Duodenal mucosa (tissue), 2 donors: Measurements from ENCODE around the gene FRRS1.
A peak's percentile ranks its signal among the peaks of the same experiment; 100 is the strongest.
"Not testable (repeated sequence)": the region's sequence is repeated elsewhere in the genome, so short reads cannot be mapped to it uniquely, and the experiment has no call there.

ENCODE experiments used
- H3K27ac ChIP-seq: one replicate; pipeline ENCODE4 v1.7.0; 2013; ENCODE audit warnings: low read depth, low read length
- H3K27me3 ChIP-seq, 2 donors: one replicate each; pipeline ENCODE4 v1.7.0; 2013; ENCODE audit warnings: low read length in 2 of 2, control low read depth in 1 of 2; ENCODE audit not compliant: insufficient read depth in 2 of 2, control insufficient read depth in 1 of 2
- H3K36me3 ChIP-seq, 2 donors: one replicate each; pipeline ENCODE4 v1.7.0; 2013; ENCODE audit warnings: low read length in 2 of 2, control low read depth in 1 of 2; ENCODE audit not compliant: insufficient read depth in 2 of 2, control insufficient read depth in 1 of 2
- H3K4me1 ChIP-seq, 2 donors: one replicate each; pipeline ENCODE4 v1.7.0; 2013; ENCODE audit warnings: low read length in 2 of 2, control low read depth in 1 of 2; ENCODE audit not compliant: insufficient read depth in 2 of 2, control insufficient read depth in 1 of 2
- H3K4me3 ChIP-seq, 2 donors: one replicate each; pipeline ENCODE4 v1.7.0; 2013; ENCODE audit warnings: low read length in 2 of 2, low read depth in 1 of 2
- H3K9ac ChIP-seq, 2 donors: one replicate each; pipeline ENCODE4 v1.7.0; 2013; ENCODE audit warnings: low read length in 2 of 2, low read depth in 1 of 2
- H3K9me3 ChIP-seq, 2 donors: one replicate each; pipeline ENCODE4 v1.7.0; 2013; ENCODE audit warnings: low read length in 2 of 2, control low read depth in 1 of 2; ENCODE audit not compliant: control insufficient read depth in 1 of 2

FRRS1 gene

DNA sequence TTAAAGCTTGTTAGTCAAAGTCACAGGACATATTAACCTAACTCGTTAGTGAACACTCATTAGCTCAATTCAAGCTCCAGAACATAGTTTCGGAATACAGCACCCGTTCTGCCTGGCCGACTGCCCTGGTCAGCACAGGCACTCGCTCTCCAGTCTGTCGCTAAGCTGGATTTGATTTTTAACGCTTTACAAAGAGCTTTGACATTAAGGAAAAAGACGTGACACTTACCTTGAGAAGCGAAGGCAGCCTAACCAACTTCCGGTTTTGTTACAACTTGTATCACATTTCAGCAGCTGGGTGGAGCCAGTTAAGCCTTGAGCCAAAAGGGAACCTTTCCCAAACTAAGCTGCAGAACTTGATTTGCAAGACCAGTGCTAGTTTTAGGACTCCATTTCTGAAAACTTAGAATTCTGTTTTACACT, at the start of gene FRRS1:
TSS of gene FRRS1 (minus strand) at position 258 of the 423 bp plus-strand sequence. CDS start 17,867 bp downstream, outside the sequence.
- Histone ChIP-seq H3K27me3 (no peaks in the 10 kb centered on the region), H3K36me3 (no peaks in the 10 kb centered on the region), H3K27ac (peak within 1 kb of the TSS; percentile 60), H3K4me3 (peak within 1 kb of the TSS; percentile 93 to 99), H3K9me3 (no peaks in the 10 kb centered on the region), H3K9ac (peak within 1 kb of the TSS; percentile 94 to 97), H3K4me1 (peaks cover 0 to 7% of the 10 kb centered on the region in 2 donors)

- Histone ChIP-seq H3K9ac (no peak overlapping the region), H3K4me1 (no peaks in the 10 kb centered on the region), H3K36me3 (no peaks in the 10 kb centered on the region), H3K9me3 (no peaks in the 10 kb centered on the region), H3K4me3 (no peak overlapping the region), H3K27me3 (no peaks in the 10 kb centered on the region), H3K27ac (no peak overlapping the region)
Measured at GRCh38 chr1:99814373-99814900, 48.0 kb upstream of the FRRS1 start.

GRCh38 chr1:99811747-99812146, 45.3 kb upstream of the FRRS1 start:
- no peak overlapping the region for H3K27ac ChIP-seq
- H3K9me3 ChIP-seq, result no peaks in the 10 kb centered on the region
- H3K4me1 ChIP-seq, result peaks cover 0 to 3% of the 10 kb centered on the region in 2 donors
- H3K4me3 ChIP-seq, result no peak overlapping the region
- H3K27me3 ChIP-seq, result no peaks in the 10 kb centered on the region
- H3K36me3 ChIP-seq, result no peaks in the 10 kb centered on the region
- no peak overlapping the region for H3K9ac ChIP-seq

DNA sequence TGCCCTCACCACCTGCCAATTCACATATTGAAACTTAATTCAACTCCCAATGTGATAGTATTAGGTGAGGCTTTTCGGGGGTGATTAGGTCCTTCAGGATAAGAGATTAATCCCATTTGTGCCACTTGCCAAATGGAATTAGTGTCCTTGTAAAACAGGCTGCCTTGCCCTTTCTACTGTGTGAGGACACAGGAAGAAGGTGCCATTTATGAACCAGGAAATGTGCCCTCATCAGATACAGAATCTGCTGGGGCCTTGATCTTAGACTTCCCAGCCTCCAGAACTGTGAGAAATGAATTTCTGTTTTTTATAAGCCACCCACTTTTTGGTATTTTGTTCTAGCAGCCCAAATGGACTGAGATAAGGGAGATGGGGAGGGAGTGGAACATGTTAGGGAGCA, 44.6 kb upstream of the FRRS1 start:
- H3K36me3 ChIP-seq, result no peaks in the 10 kb centered on the region
- H3K27me3 ChIP-seq, result no peaks in the 10 kb centered on the region
- H3K27ac ChIP-seq, result no peak overlapping the region
- no peak overlapping the region for H3K9ac ChIP-seq
- no peak overlapping the region for H3K4me3 ChIP-seq
- H3K4me1 ChIP-seq, result peaks cover 0 to 3% of the 10 kb centered on the region in 2 donors
- H3K9me3 ChIP-seq, result no peaks in the 10 kb centered on the region

- Histone ChIP-seq H3K27ac (no peak overlapping the region), H3K36me3 (no peaks in the 10 kb centered on the region), H3K27me3 (peaks cover 0 to 8% of the 10 kb centered on the region in 2 donors), H3K4me3 (no peak overlapping the region), H3K9ac (peak overlapping the region in 1 of 2 donors; percentile 36), H3K4me1 (peaks cover 0 to 3% of the 10 kb centered on the region in 2 donors), H3K9me3 (no peaks in the 10 kb centered on the region)
Measured at GRCh38 chr1:99808391-99809115, 42.1 kb upstream of the FRRS1 start.

- H3K9me3 ChIP-seq, result no peaks in the 10 kb centered on the region
- H3K27me3 ChIP-seq, result peaks cover 0 to 8% of the 10 kb centered on the region in 2 donors
- no peak overlapping the region for H3K27ac ChIP-seq
- H3K9ac ChIP-seq, result no peak overlapping the region
- peaks cover 0 to 3% of the 10 kb centered on the region in 2 donors for H3K4me1 ChIP-seq
- no peak overlapping the region for H3K4me3 ChIP-seq
- no peaks in the 10 kb centered on the region for H3K36me3 ChIP-seq
Measured at GRCh38 chr1:99806882-99807281, 40.4 kb upstream of the FRRS1 start.

GRCh38 chr1:99801584-99801983, 35.1 kb upstream of the FRRS1 start:
- H3K4me1 ChIP-seq, result no peaks in the 10 kb centered on the region
- no peaks in the 10 kb centered on the region for H3K36me3 ChIP-seq
- H3K9ac ChIP-seq, result no peak overlapping the region
- no peak overlapping the region for H3K27ac ChIP-seq
- H3K27me3 ChIP-seq, result peaks cover 0 to 8% of the 10 kb centered on the region in 2 donors
- no peak overlapping the region for H3K4me3 ChIP-seq
- H3K9me3 ChIP-seq, result no peaks in the 10 kb centered on the region

- not testable (repeated sequence) for H3K9me3 ChIP-seq, H3K4me3 ChIP-seq, H3K27me3 ChIP-seq, H3K9ac ChIP-seq, H3K36me3 ChIP-seq, H3K27ac ChIP-seq, H3K4me1 ChIP-seq
Measured at GRCh38 chr1:99793861-99794260, 27.4 kb upstream of the FRRS1 start.

DNA sequence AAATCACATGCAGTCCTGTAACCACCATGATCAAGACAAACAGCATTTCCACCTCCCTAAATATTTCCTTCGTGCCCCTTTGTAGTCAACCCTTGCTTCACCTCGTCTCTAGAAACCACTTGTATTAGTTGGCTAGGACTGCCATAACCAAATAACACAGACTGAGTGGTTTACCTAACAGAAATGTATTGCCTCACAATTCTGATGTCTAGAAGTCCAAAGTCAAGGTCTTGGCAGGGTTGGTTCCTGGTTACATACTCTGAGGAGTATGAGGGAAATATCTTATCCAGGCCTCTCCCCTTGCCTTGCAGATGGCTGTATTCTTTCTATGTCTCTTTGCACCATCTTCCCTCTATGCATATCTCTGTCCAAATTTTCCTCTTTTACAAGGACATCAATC, 23.3 kb upstream of the FRRS1 start:
- Histone ChIP-seq H3K4me3 (no peak overlapping the region), H3K9ac (no peak overlapping the region), H3K9me3 (no peaks in the 10 kb centered on the region), H3K4me1 (no peaks in the 10 kb centered on the region), H3K27me3 (no peaks in the 10 kb centered on the region), H3K27ac (no peak overlapping the region), H3K36me3 (no peaks in the 10 kb centered on the region)

- no peaks in the 10 kb centered on the region for H3K4me1 ChIP-seq
- H3K9ac ChIP-seq, result no peak overlapping the region
- no peak overlapping the region for H3K4me3 ChIP-seq
- H3K36me3 ChIP-seq, result no peaks in the 10 kb centered on the region
- H3K9me3 ChIP-seq, result no peaks in the 10 kb centered on the region
- no peak overlapping the region for H3K27ac ChIP-seq
- H3K27me3 ChIP-seq, result no peaks in the 10 kb centered on the region
Measured at GRCh38 chr1:99788896-99789295, 22.5 kb upstream of the FRRS1 start.
